IMR-90 (cell line): ENCODE data around the gene DNAJB2. TPM values are rescaled to one million over a fixed set of nuclear protein-coding genes. Genes with fewer than 3 reads are reported as not detected.

Experiments used
- ATAC-seq: fragments of 200-7000 bp; cut with Tn5 transposase; 2 replicates; pipeline ENCODE4 v1.9.1; 2020; ENCODE audit warnings: low read depth, mild to moderate bottlenecking, moderate library complexity
- BruUV-seq: library from RNA; stranded (reverse); fragments of 400-500 nt; replicated peaks from 2 replicates; lab custom pipeline; 2021; lab: Mats Ljungman, UMichigan
- CTCF ChIA-PET: fragments of 300-600 bp; formaldehyde crosslinking; extraction: SDS; loops from one replicate; lab custom pipeline; 2021; ENCODE audit warnings: antibody characterized with exemption; lab: Yijun Ruan, JAX
- POLR2A ChIA-PET: fragments of 300-600 bp; sonication (Branson Sonifier 250); formaldehyde crosslinking; loops from one replicate; lab custom pipeline; 2022; ENCODE audit warnings: antibody characterized with exemption; ENCODE audit not compliant: unreplicated experiment; lab: Charles Lee
- DNase-seq: peaks from one replicate; pipeline ENCODE4 v3.0.0; 2013
- H2AFZ ChIP-seq: replicated peaks from 2 replicates; pipeline ENCODE3; 2013; ENCODE audit warnings: low read length, mild to moderate bottlenecking; ENCODE audit not compliant: poor library complexity
- H2AK5ac ChIP-seq: 2 replicates; pipeline ENCODE4 v1.6.1; 2013; ENCODE audit warnings: low read depth, low read length, inconsistent platforms
- H2AK9ac ChIP-seq: replicated peaks from 2 replicates; pipeline ENCODE3; 2013; ENCODE audit warnings: mild to moderate bottlenecking, low read depth, low read length, moderate library complexity; ENCODE audit not compliant: poor library complexity
- H2BK120ac ChIP-seq: 2 replicates; pipeline ENCODE4 v1.6.1; 2013; ENCODE audit warnings: low read depth, low read length, inconsistent platforms
- H2BK15ac ChIP-seq: 3 replicates; pipeline ENCODE4 v1.6.1; 2013; ENCODE audit warnings: low read depth, low read length, inconsistent platforms
- H2BK20ac ChIP-seq: 2 replicates; pipeline ENCODE4 v1.6.1; 2013; ENCODE audit warnings: low read depth, mild to moderate bottlenecking, inconsistent platforms, low read length, moderate library complexity
- H2BK5ac ChIP-seq: 2 replicates; pipeline ENCODE4 v1.6.1; 2013; ENCODE audit warnings: mild to moderate bottlenecking, low read depth, low read length, inconsistent platforms; ENCODE audit not compliant: poor library complexity, severe bottlenecking
- H3K14ac ChIP-seq: replicated peaks from 2 replicates; pipeline ENCODE4 v1.6.1; 2013; ENCODE audit warnings: low read depth, low read length, inconsistent platforms
- H3K18ac ChIP-seq: 2 replicates; pipeline ENCODE4 v1.6.1; 2013; ENCODE audit warnings: low read depth, low read length, control low read depth
- H3K23ac ChIP-seq: 2 replicates; pipeline ENCODE4 v1.6.1; 2013; ENCODE audit warnings: low read depth, low read length, inconsistent platforms
- H3K27ac ChIP-seq: 2 replicates; pipeline ENCODE4 v1.5.1; 2013; ENCODE audit warnings: mild to moderate bottlenecking, control low read depth, low read length; ENCODE audit not compliant: insufficient read depth
- H3K27me3 ChIP-seq: 2 replicates; pipeline ENCODE4 v1.6.1; 2013; ENCODE audit warnings: low read length; ENCODE audit not compliant: control insufficient read depth, insufficient read depth
- H3K36me3 ChIP-seq: 2 replicates; pipeline ENCODE4 v1.6.1; 2013; ENCODE audit warnings: low read length, mixed read lengths; ENCODE audit not compliant: control insufficient read depth, insufficient read depth
- H3K4ac ChIP-seq: 2 replicates; pipeline ENCODE4 v1.6.1; 2013; ENCODE audit warnings: low read depth, low read length, inconsistent platforms
- H3K4me1 ChIP-seq: 2 replicates; pipeline ENCODE4 v1.6.1; 2013; ENCODE audit warnings: low read length, mixed read lengths; ENCODE audit not compliant: control insufficient read depth, insufficient read depth
- H3K4me2 ChIP-seq: 2 replicates; pipeline ENCODE4 v1.6.1; 2013; ENCODE audit warnings: low read depth, mild to moderate bottlenecking, control low read depth, low read length, moderate library complexity
- H3K4me3 ChIP-seq: 2 replicates; pipeline ENCODE4 v1.5.1; 2013; ENCODE audit warnings: low read depth, mild to moderate bottlenecking, control low read depth, low read length, moderate library complexity; ENCODE audit not compliant: insufficient read depth
- H3K56ac ChIP-seq: 2 replicates; pipeline ENCODE4 v1.6.1; 2013; ENCODE audit warnings: low read length, inconsistent platforms; ENCODE audit not compliant: insufficient read depth; ENCODE audit errors: extremely low read depth
- H3K79me1 ChIP-seq, 2 experiments: 2 replicates each; pipeline ENCODE4 v1.6.1; 2013; ENCODE audit warnings: low read length in 2 of 2, inconsistent platforms in 1 of 2, low read depth in 1 of 2
- H3K9ac ChIP-seq: 2 replicates; pipeline ENCODE4 v1.6.1; 2013; ENCODE audit warnings: low read depth, low read length, control low read depth
- H3K9me1 ChIP-seq: 2 replicates; pipeline ENCODE4 v1.6.1; 2013; ENCODE audit warnings: low read length, inconsistent platforms; ENCODE audit not compliant: insufficient read depth
- H3K9me3 ChIP-seq: 2 replicates; pipeline ENCODE4 v1.6.1; 2013; ENCODE audit warnings: low read length; ENCODE audit not compliant: control insufficient read depth, insufficient read depth
- H4K20me1 ChIP-seq: 2 replicates; pipeline ENCODE4 v1.6.1; 2013; ENCODE audit warnings: low read length, inconsistent platforms; ENCODE audit not compliant: insufficient read depth
- H4K5ac ChIP-seq: 2 replicates; pipeline ENCODE4 v1.6.1; 2013; ENCODE audit warnings: mild to moderate bottlenecking, low read depth, low read length, control low read depth
- H4K8ac ChIP-seq, 2 experiments: 2 replicates each; pipeline ENCODE4 v1.6.1; 2013; ENCODE audit warnings: low read depth in 2 of 2, low read length in 2 of 2, control low read depth in 1 of 2, inconsistent platforms in 1 of 2
- H4K91ac ChIP-seq: 2 replicates; pipeline ENCODE4 v1.6.1; 2013; ENCODE audit warnings: low read depth, low read length, inconsistent platforms; ENCODE audit not compliant: insufficient read depth
- MAZ ChIP-seq: IDR thresholded peaks from 2 replicates; pipeline ENCODE4 v1.6.1; 2012; ENCODE audit warnings: low read depth, mild to moderate bottlenecking, low read length, improper control_type of control experiment, moderate library complexity, borderline replicate concordance
- RAD21 ChIP-seq: IDR thresholded peaks from 2 replicates; pipeline ENCODE4 v1.6.1; 2012; ENCODE audit warnings: low read length, improper control_type of control experiment
- SMC3 ChIP-seq: fragments of 150-350 bp; IDR thresholded peaks from 2 replicates; pipeline ENCODE4 v1.6.1; 2016; ENCODE audit warnings: low read depth, mild to moderate bottlenecking, antibody characterized with exemption, low read length, moderate library complexity
- WGBS, 2 experiments: methylation state at CpG; one replicate each; pipeline versions ENCODE4 v1.1.5 to v1.1.7; 2013; ENCODE audit warnings: missing lambda C conversion rate in 2 of 2; ENCODE audit not compliant: insufficient read length in 1 of 2; ENCODE audit errors: extremely low coverage in 2 of 2; 5-methylcytosine and 5-hydroxymethylcytosine counted together
- dilution Hi-C: fragments of 300-500 bp; cut with HindIII; formaldehyde crosslinking; loops from one replicate; pipeline ENCODE4 v1.14.3; 2018; ENCODE audit warnings: low sequenced_read_pairs; ENCODE audit not compliant: unreplicated experiment
- in situ Hi-C: fragments of 300-500 bp; cut with MboI; formaldehyde crosslinking; loops from 3 replicates; pipeline ENCODE4 v1.14.3; 2019; ENCODE audit warnings: low sequenced_read_pairs, inconsistent platforms, mixed read lengths
- intact Hi-C: fragments of 100-400 bp; cut with micrococcal nuclease; formaldehyde crosslinking; loops from 2 replicates; pipeline ENCODE4 v1.10.0; 2022
- polyA plus RNA-seq, 3 experiments: library from polyadenylated mRNA; depleted of rRNA; stranded (reverse); fragments of >200 nt; gene quantifications; 2 replicates each; pipeline ENCODE4 v1.2.3, GENCODE V29; 2012; ENCODE audit warnings: low replicate concordance in 1 of 3
- total RNA-seq: library from RNA; depleted of rRNA; stranded (reverse); fragments of >200 nt; gene quantifications from 2 replicates; pipeline ENCODE4 v1.2.3, GENCODE V29; 2012

DNAJB2 gene
- total and polyA plus RNA-seq, 2 of the 4 experiments (the other 2 are of a cell fraction), result 30.6 to 45.8 TPM

DNA sequence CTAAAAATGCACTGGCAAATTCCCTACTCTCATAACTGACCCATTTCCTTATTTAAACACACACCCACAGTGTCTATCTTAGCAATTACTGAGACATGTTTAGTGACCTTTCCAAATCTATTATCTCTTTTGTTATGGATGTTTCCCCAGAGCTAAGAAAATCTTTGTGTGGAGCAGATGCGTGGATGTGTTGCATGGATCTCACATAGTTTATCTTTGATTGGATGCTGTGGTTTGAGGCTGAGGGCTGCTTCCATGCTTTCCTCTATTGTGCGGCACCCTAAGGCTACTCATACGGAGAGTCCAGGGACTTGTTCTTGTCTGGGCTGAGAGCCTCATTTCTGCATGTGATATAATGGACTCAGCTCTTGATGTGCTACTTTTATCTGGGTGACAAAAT is 44.8 kb upstream of the DNAJB2 start:
- H3K4ac ChIP-seq, result no peak overlapping the region
- no peak overlapping the region for H2BK5ac ChIP-seq
- no peaks in the 10 kb centered on the region for H3K4me1 ChIP-seq
- no peaks in the 10 kb centered on the region for H3K27me3 ChIP-seq
- no peak overlapping the region for H2BK20ac ChIP-seq
- no peaks in the 10 kb centered on the region for H3K9me1 ChIP-seq
- no peak overlapping the region for H2AK9ac ChIP-seq
- DNase-seq, result no peak
- no peak overlapping the region for H3K4me2 ChIP-seq
- no peaks in the 10 kb centered on the region for H4K20me1 ChIP-seq
- no peak overlapping the region for H3K14ac ChIP-seq
- H2BK120ac ChIP-seq, result no peak overlapping the region
- dilution Hi-C loops, result no loop called here
- intact Hi-C loops, result no loop called here
- ChIA-PET POLR2A (no interaction called here), CTCF (interaction anchor here (0.8 kb wide), 1 partner anchor 11 kb away, joined by 3 read pairs; the partner anchor contains the start of genes GLB1L and STK16)
- H3K27ac ChIP-seq, result no peak overlapping the region
- H2AFZ ChIP-seq, result no peak overlapping the region
- no peak overlapping the region for H3K56ac ChIP-seq
- H3K23ac ChIP-seq, result no peak overlapping the region
- peaks cover 23 to 29% of the 10 kb centered on the region in 2 experiments for H3K79me1 ChIP-seq
- TF ChIP-seq MAZ, result no peak
- TF ChIP-seq RAD21, result no peak
- TF ChIP-seq SMC3, result no peak
- no peak overlapping the region for H4K91ac ChIP-seq
- no CpG with 5 or more reads among the region's 3 CpGs for WGBS, 2 experiments
- H4K5ac ChIP-seq, result no peak overlapping the region
- no peak overlapping the region for H3K9ac ChIP-seq
- no peaks in the 10 kb centered on the region for H3K9me3 ChIP-seq
- no peak overlapping the region for H3K4me3 ChIP-seq
- no peak for ATAC-seq
- in situ Hi-C loops, result no loop called here
- H3K36me3 ChIP-seq, result peaks cover 52% of the 10 kb centered on the region
- no peak overlapping the region for H3K18ac ChIP-seq
- H4K8ac ChIP-seq, result no peak overlapping the region
- no TSS peak for BruUV-seq
- H2AK5ac ChIP-seq, result no peak overlapping the region
- H2BK15ac ChIP-seq, result no peak overlapping the region
